ENCODE results near the gene UNC93B1.

Gene UNC93B1

DNA sequence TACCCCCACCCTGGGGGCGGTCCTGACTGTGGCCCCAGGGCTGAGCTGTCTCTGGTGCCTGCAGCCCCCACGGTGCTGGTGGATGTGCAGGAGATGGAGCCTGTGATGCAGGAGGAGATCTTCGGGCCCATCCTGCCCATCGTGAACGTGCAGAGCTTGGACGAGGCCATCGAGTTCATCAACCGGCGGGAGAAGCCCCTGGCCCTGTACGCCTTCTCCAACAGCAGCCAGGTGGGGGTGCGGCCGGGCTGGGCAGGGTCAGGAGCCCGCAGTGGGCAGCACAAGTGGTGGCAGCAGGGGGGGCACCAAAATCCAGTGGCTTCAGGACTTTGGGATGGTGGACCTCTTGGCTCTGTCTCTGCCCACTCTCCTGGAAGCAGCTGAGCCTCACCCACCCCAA, 18.6 kb upstream of the UNC93B1 start:
- no peak for DNase-seq (ENCODE audit: low read depth)

DNA sequence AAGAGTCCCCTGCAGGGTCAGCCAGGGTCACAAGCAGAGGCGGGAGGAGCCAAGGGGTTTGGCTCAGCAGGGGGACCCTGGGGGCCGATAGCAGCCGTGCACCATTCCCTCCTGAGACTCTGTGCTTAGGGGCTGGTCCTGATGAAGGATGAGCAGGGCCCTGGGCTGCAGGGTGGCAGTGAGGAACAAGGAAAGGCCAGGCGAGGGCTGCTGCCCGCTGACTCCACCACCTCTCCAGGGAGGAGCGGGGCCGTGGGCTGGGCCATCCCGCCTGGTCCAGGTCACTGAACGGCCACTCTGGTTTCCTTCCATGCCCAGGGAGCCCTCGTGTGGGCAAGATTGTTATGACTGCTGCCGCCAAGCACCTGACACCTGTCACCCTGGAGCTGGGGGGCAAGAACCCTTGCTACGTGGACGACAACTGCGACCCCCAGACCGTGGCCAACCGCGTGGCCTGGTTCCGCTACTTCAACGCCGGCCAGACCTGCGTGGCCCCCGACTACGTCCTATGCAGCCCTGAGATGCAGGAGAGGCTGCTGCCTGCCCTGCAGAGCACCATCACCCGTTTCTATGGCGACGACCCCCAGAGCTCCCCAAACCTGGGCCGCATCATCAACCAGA, 17.4 kb upstream of the UNC93B1 start:
- no peak for DNase-seq (ENCODE audit: low read depth)

DNA sequence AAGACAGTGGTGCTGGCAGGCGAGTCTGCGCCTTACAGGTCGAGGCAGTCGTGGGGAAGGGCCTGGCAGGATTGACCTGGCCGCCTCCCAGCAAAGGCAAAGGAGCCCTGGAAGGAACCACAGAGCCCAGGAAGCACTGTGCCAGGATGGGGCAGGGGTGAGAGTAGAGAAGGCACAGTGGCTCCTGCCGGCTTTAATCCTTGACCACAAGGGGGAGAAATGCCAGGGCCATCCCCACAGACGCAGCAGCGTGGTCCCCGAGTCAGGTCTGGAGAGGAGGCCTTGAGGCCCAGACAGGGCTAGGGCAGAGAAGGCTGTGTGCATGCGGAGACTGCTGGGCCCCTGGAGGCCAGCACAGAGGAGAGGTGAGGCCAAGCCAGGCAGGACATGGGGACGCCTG, 16.7 kb upstream of the UNC93B1 start:
- DNase-seq (ENCODE audit: low read depth) = no peak

DNA sequence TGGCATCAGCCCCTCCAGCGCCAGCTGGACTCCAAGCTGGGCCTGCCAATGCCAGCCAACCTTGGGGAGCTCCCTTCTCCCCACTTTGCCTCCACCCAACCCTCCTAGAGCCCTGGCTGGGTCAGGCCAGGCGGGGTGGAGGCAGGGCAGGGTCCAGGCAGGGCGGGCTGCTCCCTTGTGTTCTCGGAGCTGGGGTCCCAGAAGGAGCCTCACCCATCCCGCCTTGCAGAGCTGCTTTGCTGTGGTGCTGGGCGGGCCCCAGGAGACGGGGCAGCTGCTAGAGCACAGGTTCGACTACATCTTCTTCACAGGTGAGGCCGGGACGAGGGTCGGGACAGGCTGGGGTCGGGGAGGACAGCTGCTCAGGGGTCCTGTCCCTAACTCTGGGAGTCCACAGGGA, 15.6 kb upstream of the UNC93B1 start:
- no peak for DNase-seq (ENCODE audit: low read depth)

DNA sequence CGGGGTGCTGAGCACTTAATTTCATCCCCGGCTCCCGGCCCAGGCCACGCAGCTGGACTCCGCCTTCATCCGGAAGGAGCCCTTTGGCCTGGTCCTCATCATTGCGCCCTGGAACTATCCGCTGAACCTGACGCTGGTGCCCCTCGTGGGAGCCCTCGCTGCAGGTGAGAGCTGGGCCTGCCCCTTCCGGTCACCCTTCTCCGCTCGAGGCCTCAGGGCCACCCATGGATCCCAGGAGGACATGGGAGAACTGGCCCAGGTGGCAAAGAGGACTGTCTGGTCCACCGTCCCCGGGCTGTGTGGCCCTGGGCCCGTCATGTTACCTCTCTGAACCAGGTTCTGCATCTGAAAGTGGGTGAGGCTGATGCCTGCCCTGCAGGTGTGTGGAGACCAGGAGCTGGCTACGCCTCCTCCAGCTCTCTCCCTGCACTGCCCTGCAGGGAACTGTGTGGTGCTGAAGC, 14.9 kb upstream of the UNC93B1 start:
- DNase-seq (ENCODE audit: low read depth) = no peak

DNA sequence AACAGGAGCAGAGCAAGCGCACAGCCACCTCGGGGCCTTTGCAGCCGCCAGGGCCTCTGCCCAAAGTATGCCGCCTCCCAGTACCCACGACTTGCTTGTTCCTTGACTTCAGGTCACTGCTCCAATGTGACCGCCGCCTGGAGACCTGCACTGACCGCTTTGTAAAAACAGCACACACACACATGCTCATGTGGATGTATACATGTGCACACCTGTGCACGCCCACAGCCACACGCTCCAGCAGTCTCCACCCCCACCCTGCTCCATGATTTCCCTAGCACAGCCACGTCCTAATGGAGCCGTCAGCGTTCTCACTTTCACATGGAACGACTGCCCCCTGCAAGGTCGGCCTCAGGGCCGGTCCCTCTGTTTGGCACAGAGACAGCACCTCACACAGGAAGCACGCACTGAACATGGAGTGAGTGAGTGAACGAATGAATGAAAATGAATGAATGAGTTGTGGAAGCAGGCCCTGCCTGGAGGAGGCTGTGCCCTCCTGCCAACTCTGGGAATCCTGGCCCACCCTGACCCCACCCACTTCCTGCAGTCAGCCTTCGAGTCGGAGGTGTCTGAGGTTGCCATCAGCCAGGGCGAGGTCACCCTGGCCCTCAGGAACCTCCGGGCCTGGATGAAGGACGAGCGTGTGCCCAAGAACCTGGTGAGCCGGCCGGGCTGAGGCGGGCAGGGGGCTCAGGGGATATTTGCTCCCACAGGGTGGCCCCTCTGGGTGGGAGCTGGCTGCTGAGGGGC, 14.3 kb upstream of the UNC93B1 start:
- DNase-seq (ENCODE audit: low read depth) = no peak

DNA sequence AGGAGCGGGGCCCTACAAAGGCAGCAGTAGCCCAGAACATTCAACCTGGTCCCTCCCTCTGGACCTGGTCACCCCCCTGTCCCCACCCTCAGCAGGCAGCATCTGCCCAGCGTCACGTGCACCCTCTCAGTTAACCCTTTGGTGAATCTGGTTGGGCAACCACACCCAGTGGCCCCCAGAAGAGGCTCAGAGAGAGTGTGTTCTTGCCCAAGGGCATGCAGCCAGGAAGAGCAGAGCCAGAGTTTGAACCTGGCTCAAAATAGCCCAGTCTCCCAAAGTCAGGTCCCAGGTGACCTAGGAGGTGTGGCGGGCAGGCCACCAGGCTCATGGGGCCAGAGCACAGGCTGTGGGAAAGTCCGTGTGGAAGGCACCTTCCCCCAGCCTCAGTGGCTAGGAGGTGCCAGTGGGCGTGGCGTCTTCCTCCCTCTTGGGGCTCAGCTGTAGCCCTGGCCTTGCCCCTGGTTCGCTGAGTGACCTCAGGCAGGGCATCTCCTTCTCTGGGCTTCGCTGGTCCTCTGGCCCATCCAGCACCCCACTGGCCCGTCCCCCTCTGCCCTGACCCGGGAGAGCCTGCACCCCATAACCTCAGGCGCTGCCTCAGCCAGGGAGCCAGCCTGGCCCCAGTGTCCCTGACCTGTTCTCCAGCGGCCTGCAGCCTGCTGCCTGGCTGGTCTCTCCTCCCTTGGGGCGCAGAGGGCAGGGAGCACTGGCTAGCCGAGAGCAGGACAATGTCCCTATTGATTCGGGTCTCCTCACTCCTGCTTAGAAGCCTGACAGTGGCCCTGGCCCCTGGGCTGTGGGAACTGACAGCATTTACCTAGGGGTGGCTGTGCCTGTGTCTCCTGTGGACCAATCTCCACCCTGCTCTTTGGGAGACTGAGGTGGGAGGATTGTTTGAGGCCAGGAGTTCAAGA, 13.3 kb upstream of the UNC93B1 start:
- DNase-seq (ENCODE audit: low read depth) = no peak

DNA sequence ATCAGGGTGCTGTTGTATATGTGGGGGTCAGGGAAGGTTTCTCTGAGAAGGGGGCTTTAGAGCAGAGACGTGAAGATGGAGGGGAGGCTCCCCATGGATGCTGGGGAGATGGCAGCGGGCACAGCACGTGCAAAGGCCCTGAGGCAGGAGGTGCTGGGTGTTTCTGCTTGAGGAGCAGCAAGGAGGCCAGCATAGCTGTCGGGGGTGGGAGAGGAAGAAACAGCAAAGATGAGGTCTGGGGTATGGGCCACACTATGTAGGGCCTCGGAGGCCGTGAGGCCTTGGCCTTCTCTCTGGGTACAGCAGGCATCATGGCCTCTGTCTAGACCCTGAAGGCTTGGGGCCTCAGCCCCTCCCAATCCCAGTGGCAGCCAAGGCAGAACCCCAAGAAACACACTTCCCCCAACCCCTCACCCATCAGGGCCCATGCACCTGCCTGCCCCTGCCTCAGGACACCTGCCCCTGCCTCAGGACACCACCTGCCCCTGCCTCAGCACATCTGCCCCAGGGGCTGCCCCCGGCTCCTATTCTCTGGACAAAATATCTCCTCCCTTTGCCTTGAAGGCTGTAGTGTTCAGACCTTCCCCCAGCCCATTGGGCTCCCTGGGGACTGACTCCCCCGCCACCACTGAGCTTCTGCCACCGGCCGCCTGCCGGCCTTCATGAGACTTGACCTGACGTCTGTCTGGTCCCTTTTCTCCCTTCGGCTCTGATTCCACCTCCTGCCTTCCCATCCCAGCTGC, 12.4 kb upstream of the UNC93B1 start:
- DNase-seq (ENCODE audit: low read depth) = no peak

DNA sequence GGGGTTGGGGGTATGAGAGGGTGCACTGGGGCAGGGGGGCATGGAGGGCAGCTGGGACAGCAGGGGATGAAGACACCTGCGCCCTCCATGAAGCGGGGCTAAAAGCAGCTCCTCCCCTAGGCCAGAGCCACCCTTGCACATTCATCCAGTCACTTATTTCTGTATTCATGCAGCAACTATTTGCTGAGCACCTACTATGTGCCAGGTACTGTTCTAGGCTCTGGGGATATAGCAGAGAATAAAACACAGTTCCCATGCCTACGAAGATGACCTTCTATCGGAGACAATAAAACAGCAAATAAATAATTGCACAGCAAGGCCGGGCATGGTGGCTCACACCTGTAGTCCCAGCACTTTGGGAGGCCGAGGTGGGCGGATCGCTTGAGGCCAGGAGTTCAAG, 11.6 kb upstream of the UNC93B1 start:
- DNase-seq (ENCODE audit: low read depth) = no peak

DNA sequence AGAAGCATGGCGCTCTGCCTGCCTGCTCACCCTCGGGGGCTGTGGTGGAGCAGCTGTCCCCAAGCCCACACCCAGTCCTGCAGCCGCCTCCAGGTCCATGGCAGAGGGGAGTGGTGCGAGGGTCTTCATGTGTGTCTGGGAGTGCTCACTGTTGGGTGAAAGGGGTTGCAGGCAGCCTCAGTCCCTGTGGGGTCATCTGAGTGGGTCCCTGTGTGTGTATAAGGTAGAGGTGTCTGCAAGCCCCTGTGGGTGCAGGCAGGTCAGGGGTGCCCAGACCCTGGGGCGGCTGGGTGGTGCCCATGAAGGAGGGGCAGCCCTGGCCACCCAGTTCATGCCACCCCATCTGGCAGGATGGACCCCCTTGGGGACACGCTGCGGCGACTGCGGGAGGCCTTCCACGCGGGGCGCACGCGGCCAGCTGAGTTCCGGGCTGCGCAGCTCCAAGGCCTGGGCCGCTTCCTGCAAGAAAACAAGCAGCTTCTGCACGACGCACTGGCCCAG, 11.1 kb upstream of the UNC93B1 start:
- no peak for DNase-seq (ENCODE audit: low read depth)

DNA sequence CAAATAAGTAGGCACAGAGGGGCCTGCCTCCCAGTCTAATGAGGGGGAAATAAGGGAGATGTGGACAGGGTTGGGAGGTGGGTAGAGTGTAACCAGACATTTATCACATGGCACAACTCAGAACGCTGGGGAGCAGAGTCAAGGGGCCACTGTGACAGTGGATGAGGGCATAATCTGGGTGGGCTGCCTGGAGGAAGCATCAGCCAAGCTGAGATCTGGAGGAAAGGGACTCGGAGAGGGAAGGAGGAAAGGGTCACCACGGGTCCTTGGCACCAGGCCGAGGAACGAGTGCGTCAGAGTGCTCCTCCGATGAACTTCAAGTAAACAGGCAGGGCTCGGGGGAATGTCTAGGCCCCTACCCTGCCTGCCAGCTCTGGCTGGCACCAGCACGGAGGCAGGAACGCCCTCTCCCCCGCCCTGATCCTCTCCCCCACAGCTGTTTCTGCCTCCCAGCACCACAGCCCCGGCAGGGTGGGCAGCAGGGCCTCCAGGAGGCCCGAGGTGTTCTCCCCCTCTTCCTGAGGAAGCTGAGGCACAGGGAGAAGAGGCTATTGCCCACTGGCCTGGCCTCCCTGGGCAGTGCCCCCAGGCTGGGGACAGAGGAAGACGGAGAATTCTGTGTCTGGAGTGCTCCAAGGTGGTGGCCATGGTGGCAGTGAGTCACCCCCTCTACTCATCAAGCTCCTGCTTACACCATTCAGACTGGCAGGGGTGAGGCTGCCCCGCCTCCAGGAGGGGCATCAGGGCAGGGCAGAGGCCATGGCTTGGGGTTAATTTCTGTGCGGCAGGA, 10.5 kb upstream of the UNC93B1 start:
- DNase-seq (ENCODE audit: low read depth) = no peak

DNA sequence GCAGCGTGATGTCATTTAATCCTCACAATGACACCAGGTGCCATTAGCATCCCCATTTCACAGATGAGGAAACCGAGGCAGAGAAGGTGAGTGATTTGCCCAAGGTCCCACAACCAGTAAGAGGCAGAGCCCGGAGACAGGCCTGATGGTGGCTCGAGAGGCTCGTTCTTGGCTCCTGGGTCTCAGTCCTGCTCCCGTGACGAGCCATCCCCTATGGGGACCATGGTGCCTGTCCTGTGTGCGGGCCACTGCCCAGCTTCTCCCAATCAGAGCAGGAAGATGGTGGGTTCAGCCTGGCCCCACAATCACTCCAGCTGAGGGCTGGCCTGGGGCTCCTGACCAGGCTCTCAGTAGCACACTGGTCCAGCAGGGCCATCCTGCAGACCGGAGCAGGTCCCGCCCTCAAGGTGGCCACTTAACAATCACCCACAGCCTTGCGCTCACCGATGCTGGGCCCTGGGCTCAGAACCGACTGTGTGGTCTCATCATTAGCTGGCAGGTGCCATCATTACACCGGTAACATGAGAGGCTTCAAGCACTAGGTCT, 9.8 kb upstream of the UNC93B1 start:
- DNase-seq (ENCODE audit: low read depth) = no peak

DNA sequence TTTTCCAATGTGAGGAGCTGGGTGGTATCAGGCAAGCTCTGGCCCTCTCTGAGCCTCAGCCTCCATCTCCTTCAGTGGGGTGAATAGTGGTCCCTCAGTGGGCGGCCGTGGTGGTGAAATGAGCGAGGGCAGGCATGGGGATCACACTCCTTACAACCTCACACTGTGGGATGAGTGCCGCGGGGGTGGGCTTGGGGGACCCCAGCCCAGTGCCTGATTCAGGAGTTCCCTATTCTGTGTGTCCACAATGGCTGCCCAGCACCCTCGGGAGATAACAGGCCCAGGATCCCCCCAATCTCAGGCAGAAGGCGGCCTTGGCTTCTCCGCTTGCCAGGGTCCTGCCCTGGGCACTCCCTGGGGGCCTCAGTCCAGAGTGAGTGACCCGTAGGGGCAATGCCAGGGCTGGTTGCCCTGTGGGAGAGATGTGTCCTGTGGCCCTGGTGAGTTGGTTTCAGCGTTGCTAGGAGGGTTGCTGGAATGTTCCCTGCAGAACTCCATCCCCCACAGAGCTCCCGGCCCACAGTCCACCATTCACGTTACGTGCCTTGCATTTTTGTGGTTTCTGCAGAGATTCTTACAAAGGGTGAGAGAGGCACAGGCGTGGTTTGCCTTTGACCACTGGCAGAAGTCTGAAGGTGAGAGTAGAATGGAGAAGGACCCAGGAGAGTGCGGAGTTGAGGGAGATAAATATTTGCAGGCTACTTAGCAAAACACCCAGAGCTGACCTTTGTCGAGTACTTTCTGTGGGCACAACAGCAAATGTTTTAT, 9.1 kb upstream of the UNC93B1 start:
- peak; percentile 92 for DNase-seq (ENCODE audit: low read depth)

DNA sequence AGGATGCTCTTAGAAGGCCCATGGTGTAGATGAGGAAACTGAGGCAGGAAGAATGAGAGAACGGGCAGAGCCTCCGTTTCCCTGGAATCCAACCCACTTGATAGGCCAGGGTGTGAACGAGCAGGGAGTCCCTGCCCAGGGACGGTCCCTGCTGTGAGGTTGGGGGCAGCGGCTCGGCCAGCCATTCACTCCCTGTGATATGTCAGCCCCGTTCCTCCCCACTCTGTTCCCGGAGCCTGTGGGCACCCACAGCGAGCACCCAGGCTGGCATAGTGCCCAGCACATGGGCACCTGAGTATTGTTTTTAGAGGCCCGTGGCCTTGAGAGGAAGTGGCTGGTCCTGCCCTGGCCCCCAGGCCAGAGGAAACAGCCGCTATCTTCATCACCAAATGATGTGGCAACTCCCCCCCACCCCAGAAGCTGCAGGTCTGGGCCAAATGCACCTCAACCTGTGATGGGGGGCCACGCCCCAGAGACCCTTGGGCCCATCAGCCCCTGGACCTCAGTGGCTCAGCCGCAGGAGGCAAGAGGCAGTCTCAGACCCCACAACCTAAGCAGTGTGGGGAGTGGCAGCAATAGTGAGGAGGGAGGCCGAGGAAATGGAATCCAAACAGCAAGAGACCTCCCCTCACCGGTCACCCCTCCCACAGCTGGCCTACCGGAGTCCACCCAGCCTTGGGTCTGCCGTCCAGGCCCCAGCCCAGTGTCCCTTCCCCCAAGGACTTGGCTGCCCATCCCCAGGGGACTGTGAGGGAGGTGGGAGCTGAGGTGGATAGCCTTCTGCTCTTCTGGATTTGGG, 8.3 kb upstream of the UNC93B1 start:
- no peak for DNase-seq (ENCODE audit: low read depth)

DNA sequence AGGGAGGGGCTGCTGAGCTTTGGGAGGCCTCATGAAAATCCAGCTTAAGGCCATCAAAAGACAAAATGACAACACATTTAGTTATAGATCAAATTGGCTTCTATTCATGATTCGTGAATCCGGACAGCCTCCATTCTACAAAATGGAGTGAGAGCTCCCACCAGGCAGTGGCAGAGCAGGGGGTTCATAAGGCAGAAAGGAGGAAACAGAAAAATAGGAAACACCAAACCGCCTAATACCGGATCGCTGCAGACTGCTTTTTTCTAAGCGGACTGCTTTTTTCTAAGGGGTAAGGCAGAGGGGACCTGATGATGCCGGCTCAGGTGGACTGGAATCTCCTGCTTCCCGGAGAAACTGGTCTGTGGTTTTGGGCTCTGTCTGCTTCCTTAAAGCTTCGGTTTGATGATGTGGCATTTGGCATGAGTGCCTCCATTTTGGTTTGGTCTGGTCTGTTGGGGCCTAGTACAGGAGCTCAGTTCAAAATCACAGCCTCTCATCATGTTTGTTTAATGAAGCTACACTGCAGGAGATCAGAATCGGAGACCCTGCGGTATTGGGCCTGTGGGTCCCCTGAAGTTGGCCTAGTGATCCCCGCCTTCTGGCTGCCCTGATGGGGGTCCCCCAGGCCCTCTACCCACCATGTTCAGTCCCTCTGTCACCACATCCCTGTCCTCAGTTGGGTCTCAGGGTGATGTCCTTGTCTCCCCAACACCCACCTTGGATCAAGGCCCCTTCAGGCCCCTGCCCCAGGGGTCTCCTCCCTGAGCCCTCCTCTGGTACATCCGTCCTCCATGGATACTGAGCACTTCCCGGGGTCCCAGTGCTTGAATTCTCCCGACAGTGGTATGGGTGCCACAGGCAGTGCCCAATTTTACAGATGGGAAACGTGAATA, 7.4 kb upstream of the UNC93B1 start:
- DNase-seq (ENCODE audit: low read depth) = no peak

DNA sequence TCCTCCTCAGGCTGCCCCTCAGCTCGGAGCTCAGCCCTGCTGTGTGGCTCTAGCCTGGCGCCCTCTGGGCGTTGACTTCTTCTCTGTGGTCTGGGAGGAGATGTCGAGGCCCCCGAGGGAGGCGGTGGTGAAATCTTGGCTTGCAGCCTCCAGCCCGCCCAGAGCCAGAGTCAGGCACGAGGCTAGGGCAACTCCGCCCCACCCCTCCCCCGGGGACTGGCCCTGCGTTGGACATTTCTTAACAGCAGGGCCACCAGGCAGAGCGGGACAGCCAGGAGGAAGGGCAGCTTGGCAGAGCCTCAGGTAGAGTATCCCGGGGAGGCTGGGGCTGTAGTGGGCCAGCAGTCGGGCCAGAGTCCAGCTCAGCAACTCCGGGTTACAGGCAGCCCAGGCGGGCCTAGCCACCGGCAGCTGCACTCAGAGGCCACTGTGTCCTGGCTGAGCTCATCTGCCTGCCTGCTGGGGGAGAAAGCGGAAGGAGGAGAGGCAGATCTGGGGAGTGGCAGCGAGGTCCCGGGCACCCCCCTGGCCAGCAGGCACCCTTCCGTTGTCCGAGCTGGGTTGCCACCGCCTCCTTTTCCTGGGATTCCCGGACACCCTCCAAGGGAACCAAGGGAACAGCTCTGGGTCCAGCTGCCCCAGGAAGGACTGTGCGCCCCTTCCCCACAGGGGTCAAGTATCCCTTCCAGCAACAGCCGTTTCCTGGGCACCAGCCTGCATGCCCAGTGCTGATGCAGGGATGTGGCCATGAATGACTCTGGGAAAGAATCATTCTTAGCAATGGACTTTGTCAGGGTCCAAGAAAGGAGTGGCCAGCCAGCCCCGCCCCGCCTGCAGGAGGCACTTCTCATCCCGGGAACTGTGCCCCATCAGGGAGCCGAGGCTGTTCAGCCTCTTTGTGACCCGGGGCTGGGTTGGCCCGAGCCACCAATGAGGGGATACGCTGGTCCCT, 6.5 kb upstream of the UNC93B1 start, which contains the start of gene ALDH3B1:
Gene ALDH3B1, plus strand, starts transcription at position 238 of the 952 bp plus-strand sequence. CDS start 4,971 bp downstream, outside the sequence.
- DNase-seq (ENCODE audit: low read depth) = no peak
